Measurements from ENCODE around the gene PRKCD. TPM values are rescaled to one million over a fixed set of nuclear protein-coding genes. Genes with fewer than 3 reads are reported as not detected.

Gene PRKCD
- total RNA-seq, 2 donors from 2014 or later = 15.5 to 16.9 TPM

DNA sequence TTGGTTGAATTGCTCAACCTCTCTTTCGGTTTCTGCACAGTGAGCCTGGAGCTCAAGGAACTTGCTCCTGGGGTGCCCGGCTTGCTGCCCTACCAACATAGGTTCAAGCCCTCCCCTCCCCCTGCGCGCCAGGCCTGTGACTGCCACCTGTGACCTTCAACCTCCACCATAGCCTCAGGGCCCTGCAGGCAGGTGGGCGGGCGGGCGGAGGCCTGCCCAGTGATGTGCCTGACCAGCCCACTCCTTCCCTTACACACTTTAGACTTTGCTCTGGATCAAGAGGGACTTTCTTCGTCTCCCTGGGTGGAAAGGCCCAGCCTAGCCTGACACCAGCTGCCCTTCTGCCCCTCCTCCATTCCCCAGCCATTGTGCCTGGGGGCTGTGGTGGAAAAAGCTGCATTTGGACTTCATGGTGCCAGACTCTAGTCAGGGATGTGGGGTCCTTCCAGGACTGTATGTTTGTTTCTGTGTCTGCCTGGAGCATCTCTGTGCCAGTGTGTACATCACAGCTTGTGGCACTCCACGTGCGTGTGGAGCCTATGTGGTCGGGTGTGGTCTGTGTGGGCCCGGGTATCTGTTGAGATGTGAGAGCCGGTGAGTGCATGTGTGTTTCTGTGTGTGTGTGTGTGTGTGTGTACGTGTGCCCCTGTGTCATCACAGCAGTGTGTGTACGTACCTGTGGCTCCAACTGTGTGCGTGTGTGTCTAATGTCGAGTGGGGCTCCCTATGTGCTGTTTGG, 9.5 kb downstream of the PRKCD start:
- ATAC-seq = no peak
- WGBS, 2 donors = 63 to 75% methylated on average over 6 to 17 of the region's 17 CpGs
- no peaks in the 10 kb centered on the region for H3K36me3 ChIP-seq (replicated peaks in 1 of 2; ENCODE audit: insufficient read depth in 1 of 2, low read depth in 2 of 2)
- H3K27ac ChIP-seq = peak overlapping the region in 3 of 4 donors; percentile 16 to 36 (median 25)
- intact Hi-C loops (cut with DNase I) = no loop called here
- TF ChIP-seq, protein P1, sequence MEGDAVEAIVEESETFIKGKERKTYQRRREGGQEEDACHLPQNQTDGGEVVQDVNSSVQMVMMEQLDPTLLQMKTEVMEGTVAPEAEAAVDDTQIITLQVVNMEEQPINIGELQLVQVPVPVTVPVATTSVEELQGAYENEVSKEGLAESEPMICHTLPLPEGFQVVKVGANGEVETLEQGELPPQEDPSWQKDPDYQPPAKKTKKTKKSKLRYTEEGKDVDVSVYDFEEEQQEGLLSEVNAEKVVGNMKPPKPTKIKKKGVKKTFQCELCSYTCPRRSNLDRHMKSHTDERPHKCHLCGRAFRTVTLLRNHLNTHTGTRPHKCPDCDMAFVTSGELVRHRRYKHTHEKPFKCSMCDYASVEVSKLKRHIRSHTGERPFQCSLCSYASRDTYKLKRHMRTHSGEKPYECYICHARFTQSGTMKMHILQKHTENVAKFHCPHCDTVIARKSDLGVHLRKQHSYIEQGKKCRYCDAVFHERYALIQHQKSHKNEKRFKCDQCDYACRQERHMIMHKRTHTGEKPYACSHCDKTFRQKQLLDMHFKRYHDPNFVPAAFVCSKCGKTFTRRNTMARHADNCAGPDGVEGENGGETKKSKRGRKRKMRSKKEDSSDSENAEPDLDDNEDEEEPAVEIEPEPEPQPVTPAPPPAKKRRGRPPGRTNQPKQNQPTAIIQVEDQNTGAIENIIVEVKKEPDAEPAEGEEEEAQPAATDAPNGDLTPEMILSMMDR (IDR thresholded peaks at IDR 0.05) = no peak
- TF ChIP-seq POLR2A (IDR thresholded peaks at IDR 0.05) = no peak
- no peaks in the 10 kb centered on the region for H3K27me3 ChIP-seq
- H3K4me3 ChIP-seq = no peak overlapping the region
- DNase-seq = peak in 1 of 4 donors; percentile 33
- peaks cover 54% of the 10 kb centered on the region for H3K4me1 ChIP-seq
- H3K9me3 ChIP-seq = no peaks in the 10 kb centered on the region

DNA sequence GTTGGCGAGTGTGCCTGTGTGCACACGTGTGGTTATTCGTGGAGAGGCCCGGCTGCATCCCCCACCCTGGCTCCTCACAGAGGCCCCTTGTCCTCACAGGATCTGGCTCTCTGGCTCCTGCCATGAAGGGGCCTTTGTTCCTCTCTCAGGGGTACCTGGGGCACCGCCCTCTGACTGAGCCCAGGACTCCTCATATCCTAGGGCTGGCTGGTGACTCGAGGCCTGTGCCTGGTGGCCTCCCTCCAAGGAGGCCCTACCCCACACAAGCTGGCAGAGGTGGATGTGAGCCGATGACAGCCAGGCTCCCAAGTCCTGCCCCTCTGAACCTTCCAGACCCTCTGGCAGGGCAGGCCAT, 10.0 kb downstream of the PRKCD start:
- no peaks in the 10 kb centered on the region for H3K36me3 ChIP-seq (replicated peaks in 1 of 2; ENCODE audit: insufficient read depth in 1 of 2, low read depth in 2 of 2)

DNA sequence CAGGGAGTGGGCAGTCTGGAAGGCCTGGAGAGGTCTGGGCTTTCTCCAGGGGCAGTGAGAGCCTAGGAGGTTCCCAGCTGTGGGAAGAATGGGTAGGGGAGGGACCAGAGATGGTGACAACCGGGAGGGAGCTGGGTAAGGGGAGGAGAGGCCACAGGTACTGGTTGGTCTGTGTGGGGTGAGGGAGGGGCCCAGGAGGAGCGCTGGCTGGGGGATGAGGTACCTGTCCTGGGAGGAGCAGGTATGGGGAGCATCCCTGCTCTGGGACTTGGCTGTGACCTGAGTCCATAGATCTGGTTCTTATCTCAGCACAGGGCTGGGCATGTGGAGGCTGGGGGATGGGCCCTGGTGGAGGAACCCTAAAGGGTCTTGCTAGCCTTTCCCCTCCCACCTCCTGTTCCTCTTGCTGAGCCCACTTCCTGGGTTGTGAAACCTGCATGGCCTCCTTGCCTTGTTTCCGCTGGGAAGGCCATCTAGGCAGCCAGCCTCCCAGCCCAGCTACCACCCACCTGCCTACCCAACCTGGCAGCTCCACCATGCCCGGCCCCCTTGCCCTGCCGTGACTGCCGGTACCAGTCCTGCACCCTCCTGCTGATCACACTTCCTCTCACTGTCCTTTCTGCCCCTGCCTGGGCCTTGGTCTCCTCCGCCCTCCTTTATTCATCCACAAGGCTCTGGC, 11.0 kb downstream of the PRKCD start:
- WGBS, 2 donors = 62 to 64% methylated on average over 7 of the region's 7 CpGs
- H3K9me3 ChIP-seq = no peaks in the 10 kb centered on the region
- TF ChIP-seq, protein P1 (IDR thresholded peaks at IDR 0.05) = no peak
- no peak for TF ChIP-seq POLR2A (IDR thresholded peaks at IDR 0.05)
- no peak overlapping the region for H3K4me3 ChIP-seq
- ATAC-seq = no peak
- H3K36me3 ChIP-seq (replicated peaks in 1 of 2; ENCODE audit: insufficient read depth in 1 of 2, low read depth in 2 of 2) = no peaks in the 10 kb centered on the region
- intact Hi-C loops (cut with DNase I) = no loop called here
- H3K4me1 ChIP-seq = peaks cover 45% of the 10 kb centered on the region
- peak overlapping the region in 3 of 4 donors; percentile 31 to 46 (median 36) for H3K27ac ChIP-seq
- no peak for DNase-seq
- no peaks in the 10 kb centered on the region for H3K27me3 ChIP-seq

More for the DNA sequence above, 10.0 kb downstream of the PRKCD start:
- intact Hi-C loops (cut with DNase I) = no loop called here
- no peaks in the 10 kb centered on the region for H3K9me3 ChIP-seq
- peak overlapping the region in 3 of 4 donors; percentile 27 to 46 (median 36) for H3K27ac ChIP-seq
- peak in 1 of 4 donors; percentile 40 for DNase-seq
- H3K4me1 ChIP-seq = peaks cover 53% of the 10 kb centered on the region
- H3K4me3 ChIP-seq = no peak overlapping the region
- 37 to 39% methylated on average over 5 to 7 of the region's 7 CpGs for WGBS, 2 donors
- no peaks in the 10 kb centered on the region for H3K27me3 ChIP-seq
- peak; percentile 9 for ATAC-seq
- no peak for TF ChIP-seq POLR2A (IDR thresholded peaks at IDR 0.05)
- TF ChIP-seq, protein P1 (IDR thresholded peaks at IDR 0.05) = no peak

DNA sequence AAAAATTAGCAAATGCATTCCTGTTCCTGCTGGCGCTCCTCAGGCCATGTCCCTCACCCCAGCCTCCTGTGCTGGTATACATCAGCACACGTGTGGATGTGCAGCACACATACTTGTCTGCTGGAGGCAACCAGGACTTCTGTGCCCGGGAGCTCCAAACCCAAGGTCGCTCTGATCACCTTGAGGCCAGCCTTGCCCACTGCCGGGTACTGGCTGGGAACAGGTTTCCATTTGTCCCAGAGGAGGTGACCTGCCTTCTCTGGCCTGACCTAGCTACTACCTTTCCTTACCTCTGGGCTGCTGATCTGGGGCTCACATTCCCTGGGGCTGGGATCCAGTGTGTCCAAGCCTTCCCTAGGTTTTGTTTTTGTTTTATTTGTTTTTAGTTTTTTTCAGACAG, 12.1 kb downstream of the PRKCD start:
- Histone ChIP-seq H3K36me3 (replicated peaks in 1 of 2; ENCODE audit: insufficient read depth in 1 of 2, low read depth in 2 of 2) (no peaks in the 10 kb centered on the region), H3K4me3 (no peak overlapping the region), H3K27ac (peak overlapping the region in 2 of 4 donors; percentile 21 to 33), H3K9me3 (no peaks in the 10 kb centered on the region), H3K27me3 (no peaks in the 10 kb centered on the region), H3K4me1 (peaks cover 34% of the 10 kb centered on the region)
- intact Hi-C loops (cut with DNase I) = no loop called here
- DNase-seq = peak in 1 of 4 donors; percentile 50
- WGBS, 2 donors = 41 to 46% methylated on average over 4 to 5 of the region's 5 CpGs
- TF ChIP-seq POLR2A (IDR thresholded peaks at IDR 0.05) = no peak
- TF ChIP-seq, protein P1 (IDR thresholded peaks at IDR 0.05) = no peak
- peak; percentile 53 for ATAC-seq

Measured in body of pancreas (tissue), 4 donors.